Thoracic aorta (tissue), 2 donors: ENCODE measurements around the gene RBMS1. TPM values are rescaled to one million over a fixed set of nuclear protein-coding genes. Genes with fewer than 3 reads are reported as not detected.

Experiments
- ATAC-seq: fragments of 150-250 bp; one replicate; pipeline ENCODE4 v1.8.0; 2017; ENCODE audit warnings: low read depth; ENCODE audit not compliant: insufficient number of reproducible peaks, low FRiP score
- DNase-seq: peaks from one replicate; pipeline ENCODE4 v3.0.0-alpha.2; 2020; ENCODE audit warnings: low spot score
- H3K27ac ChIP-seq, 2 donors: fragments of 200-600 bp; sonication (generic); 1 replicate in 1 of 2; 2 replicates in 1 of 2; pipeline ENCODE4 v1.5.1; 2016; ENCODE audit warnings: mild to moderate bottlenecking in 2 of 2, moderate library complexity in 2 of 2
- H3K27me3 ChIP-seq: fragments of 200-600 bp; sonication (generic); replicated peaks from 2 replicates; pipeline ENCODE4 v1.6.0; 2016; ENCODE audit warnings: mild to moderate bottlenecking; ENCODE audit not compliant: insufficient read depth
- H3K36me3 ChIP-seq: fragments of 200-600 bp; sonication (generic); one replicate; pipeline ENCODE4 v1.5.1; 2016
- H3K4me1 ChIP-seq, 2 donors: fragments of 200-600 bp; sonication (generic); 1 replicate in 1 of 2; 2 replicates in 1 of 2; pipeline versions ENCODE4 v1.5.1 to v1.6.0; 2016; ENCODE audit warnings: low read depth in 2 of 2, mild to moderate bottlenecking in 1 of 2; ENCODE audit not compliant: control insufficient read depth in 1 of 2
- H3K4me3 ChIP-seq: fragments of 200-600 bp; sonication (generic); 2 replicates; pipeline ENCODE4 v1.5.1; 2016; ENCODE audit warnings: mild to moderate bottlenecking
- H3K9me3 ChIP-seq: fragments of 200-600 bp; sonication (generic); 2 replicates; pipeline ENCODE4 v1.5.1; 2016
- total RNA-seq, 2 donors: library from RNA; depleted of rRNA; stranded (reverse); fragments of >200 nt; gene quantifications; one replicate each; pipeline versions ENCODE4 v1.1.0 to v1.2.3, GENCODE V29; 2016
- TF ChIP-seq, protein P1 (sequence below): fragments of 200-600 bp; sonication (generic); IDR thresholded peaks from one replicate; pipeline ENCODE4 v1.5.1; 2019; ENCODE audit warnings: antibody characterized with exemption

The RBMS1 gene
- total RNA-seq, 2 donors from 2014 or later: 98.7 to 179 TPM

DNA sequence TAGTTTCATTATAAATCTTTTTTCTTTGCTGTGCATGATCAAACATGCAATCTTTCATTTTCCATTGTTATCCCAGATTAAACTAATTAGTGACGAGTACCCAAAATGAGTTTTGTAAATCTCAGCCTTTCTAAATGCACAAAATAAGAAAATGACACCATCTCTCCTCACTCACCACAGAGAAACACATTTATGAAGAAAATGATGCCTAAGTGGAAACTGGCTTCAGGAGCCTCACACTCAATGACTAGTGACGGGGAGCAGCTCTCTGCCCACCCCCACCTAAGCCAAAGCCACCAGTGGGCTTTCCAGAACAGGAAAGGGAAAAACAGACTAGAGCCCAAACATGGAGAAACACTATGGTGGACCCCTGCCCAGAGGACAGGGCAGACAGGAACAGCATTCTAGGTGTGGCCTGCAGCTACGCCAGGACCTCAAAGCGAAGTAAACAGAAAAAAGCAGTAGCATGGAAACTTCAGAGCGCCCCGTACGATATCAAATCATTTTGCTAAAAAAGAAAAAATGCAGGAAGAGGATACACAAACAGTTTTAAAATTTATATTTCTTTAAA, 113.5 kb downstream of the RBMS1 start:
- Histone ChIP-seq H3K27ac (no peak overlapping the region), H3K4me3 (peak overlapping the region; percentile 1), H3K36me3 (no peaks in the 10 kb centered on the region), H3K27me3 (no peaks in the 10 kb centered on the region), H3K9me3 (no peaks in the 10 kb centered on the region), H3K4me1 (peaks cover 73 to 85% of the 10 kb centered on the region in 2 donors)
- TF ChIP-seq, protein P1, sequence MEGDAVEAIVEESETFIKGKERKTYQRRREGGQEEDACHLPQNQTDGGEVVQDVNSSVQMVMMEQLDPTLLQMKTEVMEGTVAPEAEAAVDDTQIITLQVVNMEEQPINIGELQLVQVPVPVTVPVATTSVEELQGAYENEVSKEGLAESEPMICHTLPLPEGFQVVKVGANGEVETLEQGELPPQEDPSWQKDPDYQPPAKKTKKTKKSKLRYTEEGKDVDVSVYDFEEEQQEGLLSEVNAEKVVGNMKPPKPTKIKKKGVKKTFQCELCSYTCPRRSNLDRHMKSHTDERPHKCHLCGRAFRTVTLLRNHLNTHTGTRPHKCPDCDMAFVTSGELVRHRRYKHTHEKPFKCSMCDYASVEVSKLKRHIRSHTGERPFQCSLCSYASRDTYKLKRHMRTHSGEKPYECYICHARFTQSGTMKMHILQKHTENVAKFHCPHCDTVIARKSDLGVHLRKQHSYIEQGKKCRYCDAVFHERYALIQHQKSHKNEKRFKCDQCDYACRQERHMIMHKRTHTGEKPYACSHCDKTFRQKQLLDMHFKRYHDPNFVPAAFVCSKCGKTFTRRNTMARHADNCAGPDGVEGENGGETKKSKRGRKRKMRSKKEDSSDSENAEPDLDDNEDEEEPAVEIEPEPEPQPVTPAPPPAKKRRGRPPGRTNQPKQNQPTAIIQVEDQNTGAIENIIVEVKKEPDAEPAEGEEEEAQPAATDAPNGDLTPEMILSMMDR: no peak
- ATAC-seq (no peak), DNase-seq (no peak)

DNA sequence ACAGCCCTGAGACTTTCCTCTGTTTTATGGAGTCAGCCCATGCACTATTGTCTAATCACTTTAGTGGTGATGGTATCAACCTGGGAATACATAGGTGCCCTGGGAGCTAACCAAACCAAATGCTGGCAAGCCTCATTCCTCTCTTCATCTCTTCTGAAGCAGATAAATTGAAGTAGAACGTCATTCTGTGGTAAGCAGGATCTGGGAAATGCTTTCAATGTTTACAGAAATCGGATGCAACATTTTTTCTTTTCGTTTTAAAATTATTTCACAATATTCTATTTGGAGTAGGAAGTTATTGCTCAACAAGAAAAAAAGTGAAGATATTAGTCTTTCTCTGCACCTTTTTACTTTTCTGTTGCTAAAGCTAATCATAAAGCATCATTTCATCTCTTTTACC, 114.2 kb downstream of the RBMS1 start:
- Histone ChIP-seq H3K36me3 (no peaks in the 10 kb centered on the region), H3K9me3 (no peaks in the 10 kb centered on the region), H3K27ac (peak overlapping the region; percentile 8 to 51), H3K4me3 (peak overlapping the region; percentile 37), H3K27me3 (no peaks in the 10 kb centered on the region), H3K4me1 (peaks cover 78 to 84% of the 10 kb centered on the region in 2 donors)
- TF ChIP-seq, protein P1: no peak
- DNase-seq: no peak
- no peak for ATAC-seq

DNA sequence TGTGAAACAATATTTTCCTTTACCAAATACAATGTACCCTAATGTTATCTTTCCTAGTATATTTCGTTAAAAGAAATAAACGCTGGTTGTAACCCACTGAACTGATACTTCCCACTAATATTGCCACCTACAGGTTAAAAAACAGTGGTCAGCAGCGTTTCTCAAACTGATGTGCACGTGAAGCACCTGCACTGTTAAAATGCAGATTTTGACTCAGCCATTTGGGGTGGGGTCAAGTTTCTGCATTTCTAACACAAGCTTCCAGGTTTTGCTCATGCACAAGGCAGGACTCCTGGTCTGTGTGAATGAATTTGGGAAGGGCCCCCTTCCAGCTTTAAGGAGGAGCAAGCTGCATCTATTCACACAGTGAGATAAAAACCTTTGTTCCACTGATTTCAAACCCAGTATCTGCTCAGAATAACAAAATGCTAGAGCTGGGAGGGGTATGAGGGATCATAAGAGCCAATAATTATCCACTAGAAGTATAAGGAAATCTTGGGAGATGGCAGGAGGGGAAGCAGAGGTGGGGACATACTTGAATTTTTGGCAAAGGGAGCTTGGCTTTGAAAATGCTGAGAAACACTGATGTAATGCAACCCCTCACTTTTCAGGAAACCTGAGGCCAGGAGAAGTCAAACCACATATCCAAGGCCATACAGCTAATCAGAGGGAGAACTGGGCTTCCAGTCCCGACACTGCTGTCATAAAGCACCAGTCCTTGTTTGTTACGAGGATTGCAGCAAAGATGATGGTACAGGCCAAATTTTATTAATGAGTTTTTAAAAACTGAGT, 116.2 kb downstream of the RBMS1 start:
- peaks cover 94 to 96% of the 10 kb centered on the region in 2 donors for H3K4me1 ChIP-seq
- H3K36me3 ChIP-seq: no peaks in the 10 kb centered on the region
- DNase-seq (no peak), ATAC-seq (no peak)
- TF ChIP-seq, protein P1: no peak
- H3K4me3 ChIP-seq: no peak overlapping the region
- no peaks in the 10 kb centered on the region for H3K27me3 ChIP-seq
- H3K9me3 ChIP-seq: no peaks in the 10 kb centered on the region
- H3K27ac ChIP-seq: peak overlapping the region in 1 of 2 donors; percentile 7

DNA sequence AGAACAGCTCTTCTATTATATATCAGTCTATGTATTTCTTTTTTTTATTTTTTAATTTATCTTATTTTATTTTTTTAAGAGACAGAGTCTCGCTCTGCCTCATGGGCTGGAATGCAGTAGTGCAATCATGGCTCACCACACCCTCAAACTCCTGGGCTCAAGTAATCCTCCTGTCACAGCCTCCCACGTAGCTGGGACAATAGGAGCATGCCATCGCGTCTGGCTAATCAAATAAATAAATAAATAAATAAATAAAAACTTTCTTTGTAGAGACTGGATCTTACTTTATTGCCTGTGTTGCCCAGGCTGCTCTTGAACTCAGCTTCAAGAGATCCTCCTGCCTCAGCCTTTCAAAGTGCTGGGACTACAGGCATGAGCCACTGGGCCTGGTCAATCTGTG, 117.0 kb downstream of the RBMS1 start:
- Histone ChIP-seq H3K27ac (no peak overlapping the region), H3K4me3 (no peak overlapping the region), H3K4me1 (peaks cover 95 to 96% of the 10 kb centered on the region in 2 donors), H3K27me3 (no peaks in the 10 kb centered on the region), H3K36me3 (no peaks in the 10 kb centered on the region), H3K9me3 (no peaks in the 10 kb centered on the region)
- TF ChIP-seq, protein P1: no peak
- DNase-seq (no peak), ATAC-seq (no peak)

DNA sequence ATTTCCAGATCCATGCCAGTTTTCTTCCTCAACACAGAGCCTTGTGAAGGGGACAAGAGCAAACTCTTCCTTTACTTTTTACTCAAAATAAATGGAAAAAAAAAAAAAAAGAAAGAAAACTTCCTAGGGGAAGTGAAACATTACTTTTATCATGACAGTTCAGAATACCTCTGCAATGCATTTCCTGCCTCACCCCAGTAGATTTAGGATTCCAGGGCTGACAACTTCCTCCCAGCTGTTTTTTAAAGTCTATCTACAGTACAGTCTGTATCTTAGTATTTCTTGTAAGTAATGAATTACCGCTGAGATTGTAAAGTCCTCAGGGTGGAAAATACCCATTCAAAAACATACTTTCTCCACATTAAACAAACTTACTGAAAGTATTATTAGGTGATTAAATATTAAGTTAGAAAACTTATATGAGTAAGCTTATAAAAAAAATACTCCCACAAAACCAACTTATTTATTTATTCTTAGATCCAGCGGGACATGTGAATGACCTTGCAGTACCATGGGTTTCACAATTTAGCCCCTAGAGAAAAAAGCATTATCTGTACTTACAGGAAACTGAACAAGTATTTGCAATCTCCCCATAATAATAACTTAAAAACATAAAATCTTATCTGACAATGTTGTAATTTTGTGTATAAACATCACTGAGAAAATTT, 117.7 kb downstream of the RBMS1 start:
- ATAC-seq (no peak), DNase-seq (no peak)
- Histone ChIP-seq H3K4me1 (peaks cover 95 to 96% of the 10 kb centered on the region in 2 donors), H3K4me3 (no peak overlapping the region), H3K9me3 (no peaks in the 10 kb centered on the region), H3K27me3 (no peaks in the 10 kb centered on the region), H3K36me3 (no peaks in the 10 kb centered on the region), H3K27ac (no peak overlapping the region)
- TF ChIP-seq, protein P1: no peak
